GM21717 (cell line): ENCODE measurements around the gene C1QA.

Experiments used
- ATAC-seq: cut with Tn5 transposase; IDR thresholded peaks from one replicate; pipeline ENCODE4 v1.9.1; 2021; ENCODE audit warnings: mild to moderate bottlenecking, moderate library complexity; ENCODE audit not compliant: unreplicated experiment

Gene C1QA, protein sequence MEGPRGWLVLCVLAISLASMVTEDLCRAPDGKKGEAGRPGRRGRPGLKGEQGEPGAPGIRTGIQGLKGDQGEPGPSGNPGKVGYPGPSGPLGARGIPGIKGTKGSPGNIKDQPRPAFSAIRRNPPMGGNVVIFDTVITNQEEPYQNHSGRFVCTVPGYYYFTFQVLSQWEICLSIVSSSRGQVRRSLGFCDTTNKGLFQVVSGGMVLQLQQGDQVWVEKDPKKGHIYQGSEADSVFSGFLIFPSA

DNA sequence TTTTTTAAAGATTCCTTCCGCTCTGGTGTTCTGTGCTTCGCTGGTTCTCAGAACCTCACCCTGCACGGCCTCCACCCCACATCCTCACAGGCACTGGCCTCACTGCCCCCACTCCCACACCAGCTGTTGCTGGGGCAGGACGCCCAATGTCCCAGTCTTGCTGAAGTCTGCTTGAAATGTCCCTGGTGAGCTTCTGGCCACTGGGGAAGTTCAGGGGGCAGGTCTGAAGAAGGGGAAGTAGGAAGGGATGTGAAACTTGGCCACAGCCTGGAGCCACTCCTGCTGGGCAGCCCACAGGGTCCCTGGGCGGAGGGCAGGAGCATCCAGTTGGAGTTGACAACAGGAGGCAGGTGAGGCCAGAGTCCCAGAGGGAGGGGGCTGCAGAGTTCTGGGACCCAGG lies at the start of gene C1QA:
Gene C1QA, plus strand, starts transcription at position 276 of the 400 bp plus-strand sequence. CDS start 989 bp downstream, outside the sequence.
- no peak for ATAC-seq

DNA sequence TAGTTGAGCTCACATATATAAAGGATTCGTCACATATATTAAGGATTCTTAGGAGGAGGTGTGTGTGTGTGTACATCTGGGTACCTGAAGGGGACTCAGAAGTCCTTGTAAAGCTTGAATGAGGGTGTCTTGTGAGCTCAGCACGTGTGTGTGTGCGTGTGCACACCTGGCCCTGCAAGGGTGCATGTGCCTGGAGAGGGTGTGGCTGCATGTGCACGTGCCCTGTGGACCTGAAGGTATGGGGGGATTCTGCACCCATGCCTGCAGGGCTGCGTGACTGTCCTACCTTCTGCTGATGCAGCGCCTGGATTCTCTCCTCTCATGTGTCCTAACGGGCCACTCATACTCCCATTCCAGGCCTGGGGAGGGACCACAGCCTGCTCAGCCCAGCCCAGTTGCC lies 49.2 kb upstream of the C1QA start:
- no peak for ATAC-seq

DNA sequence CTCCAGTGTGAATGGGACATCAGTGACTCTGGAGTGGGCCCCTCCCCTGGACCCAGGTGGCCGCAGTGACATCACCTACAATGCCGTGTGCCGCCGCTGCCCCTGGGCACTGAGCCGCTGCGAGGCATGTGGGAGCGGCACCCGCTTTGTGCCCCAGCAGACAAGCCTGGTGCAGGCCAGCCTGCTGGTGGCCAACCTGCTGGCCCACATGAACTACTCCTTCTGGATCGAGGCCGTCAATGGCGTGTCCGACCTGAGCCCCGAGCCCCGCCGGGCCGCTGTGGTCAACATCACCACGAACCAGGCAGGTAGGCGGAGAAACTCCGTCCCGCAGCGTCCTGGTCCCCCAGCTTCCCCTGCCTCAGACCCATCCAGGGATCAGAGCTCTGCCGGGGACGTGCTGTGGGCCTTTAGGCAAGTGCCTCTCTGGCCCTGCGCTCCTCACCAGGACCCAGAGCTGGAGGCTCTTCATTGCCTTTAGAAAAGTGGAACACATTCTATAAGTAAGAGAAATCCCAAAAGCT lies 47.5 kb upstream of the C1QA start:
- ATAC-seq = no peak

DNA sequence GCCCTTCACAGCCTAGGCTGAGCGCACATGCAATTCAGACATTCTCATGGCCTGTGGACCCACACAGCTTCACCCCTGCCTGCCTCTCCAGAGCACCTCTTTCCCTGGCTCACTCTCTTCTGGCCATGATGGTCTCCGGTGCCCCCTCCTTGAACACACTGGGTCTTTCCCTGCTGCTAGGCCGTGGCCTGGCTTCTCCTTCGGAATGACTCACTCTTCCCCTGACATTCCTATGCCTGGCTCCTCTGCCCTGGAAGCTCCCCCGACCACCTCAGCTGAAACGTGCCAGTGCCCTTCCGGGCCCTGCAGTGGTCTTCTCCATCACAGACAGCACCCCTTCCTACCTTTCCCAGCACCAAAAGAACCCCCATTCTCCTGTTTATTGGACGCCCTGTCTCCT lies 44.9 kb upstream of the C1QA start:
- no peak for ATAC-seq

DNA sequence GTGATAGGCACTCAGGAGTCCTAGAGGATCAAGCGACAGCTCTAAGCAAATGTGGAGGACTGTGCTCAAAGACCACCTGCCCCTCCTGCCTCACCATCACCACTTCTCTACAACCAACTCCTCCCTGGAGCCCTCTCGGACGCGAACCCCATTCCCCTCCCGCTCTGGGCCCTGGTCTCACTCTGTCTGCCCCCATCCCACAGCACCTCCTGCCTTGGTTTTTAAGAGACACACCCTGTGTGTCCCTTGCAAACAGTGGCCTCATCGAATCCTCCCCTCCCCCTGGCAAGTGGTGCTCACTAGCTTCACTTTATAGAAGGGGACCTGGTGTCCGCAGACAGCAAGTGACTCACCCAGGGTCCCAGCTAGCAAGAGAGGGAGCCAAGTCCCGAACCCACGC lies 44.4 kb upstream of the C1QA start:
- no peak for ATAC-seq

DNA sequence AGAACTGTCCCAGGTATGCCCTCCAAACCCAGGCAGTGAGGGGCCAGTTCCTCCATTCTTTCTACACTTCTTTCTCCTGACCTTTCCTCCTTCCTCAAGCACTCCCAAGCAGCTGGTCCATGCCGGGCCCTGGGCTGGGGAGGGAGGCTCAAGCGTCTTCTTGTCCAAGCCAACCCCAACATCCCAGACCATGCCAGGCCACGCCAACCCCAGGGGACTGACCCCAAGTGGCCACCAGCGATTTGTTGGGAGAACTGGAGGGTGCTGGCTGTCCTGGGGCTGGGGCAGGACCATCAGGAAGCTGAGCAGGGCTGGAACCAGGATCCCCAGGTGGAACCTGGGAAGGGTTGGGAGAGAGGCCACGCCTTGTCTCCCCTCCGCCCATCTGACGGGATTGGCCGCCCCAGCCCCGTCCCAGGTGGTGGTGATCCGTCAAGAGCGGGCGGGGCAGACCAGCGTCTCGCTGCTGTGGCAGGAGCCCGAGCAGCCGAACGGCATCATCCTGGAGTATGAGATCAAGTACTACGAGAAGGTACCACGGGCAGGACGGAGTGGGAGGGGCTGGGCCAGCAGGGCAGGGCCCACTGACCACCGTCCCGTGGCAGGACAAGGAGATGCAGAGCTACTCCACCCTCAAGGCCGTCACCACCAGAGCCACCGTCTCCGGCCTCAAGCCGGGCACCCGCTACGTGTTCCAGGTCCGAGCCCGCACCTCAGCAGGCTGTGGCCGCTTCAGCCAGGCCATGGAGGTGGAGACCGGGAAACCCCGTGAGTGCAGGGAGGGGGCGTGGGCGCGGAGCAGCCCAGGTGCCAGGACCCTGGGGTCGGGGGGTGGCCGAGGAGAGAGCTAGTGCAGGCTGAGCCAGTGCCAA lies 43.3 kb upstream of the C1QA start:
- no peak for ATAC-seq

DNA sequence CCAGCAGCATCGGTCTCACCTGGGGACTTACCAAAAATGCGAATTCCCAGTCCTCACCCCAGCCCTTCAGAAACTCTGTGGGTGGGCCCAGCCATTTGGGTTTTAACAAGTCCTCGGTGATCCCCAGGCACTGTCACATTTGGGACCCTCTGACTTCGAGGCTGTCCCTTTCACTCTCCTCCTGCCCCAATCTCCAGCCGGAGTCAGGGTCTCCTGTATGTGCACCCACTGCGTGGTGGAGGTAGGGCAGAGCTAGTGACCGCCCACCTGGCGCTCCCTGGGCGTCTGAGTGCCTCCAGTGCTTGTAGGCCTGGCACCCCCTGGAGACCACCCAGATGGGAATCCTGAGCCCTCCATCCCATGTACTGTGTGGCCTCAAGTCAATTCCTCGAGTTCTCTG lies 42.0 kb upstream of the C1QA start:
- ATAC-seq = no peak

DNA sequence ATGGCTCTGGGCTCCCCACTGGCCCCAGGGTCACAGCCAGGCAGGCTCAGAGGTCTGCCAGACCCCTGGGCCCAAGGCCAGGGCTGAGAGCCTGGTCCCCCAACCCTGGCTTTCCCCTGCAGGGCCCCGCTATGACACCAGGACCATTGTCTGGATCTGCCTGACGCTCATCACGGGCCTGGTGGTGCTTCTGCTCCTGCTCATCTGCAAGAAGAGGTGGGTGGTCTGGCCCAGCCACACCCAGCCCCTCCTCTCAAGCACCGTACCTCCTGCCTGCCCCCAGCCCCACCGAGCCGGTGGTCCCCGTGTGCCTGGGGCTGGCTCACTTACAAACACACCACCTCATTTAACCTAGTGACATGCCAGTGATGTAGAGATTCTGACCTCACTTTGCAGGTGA lies 41.3 kb upstream of the C1QA start:
- no peak for ATAC-seq

DNA sequence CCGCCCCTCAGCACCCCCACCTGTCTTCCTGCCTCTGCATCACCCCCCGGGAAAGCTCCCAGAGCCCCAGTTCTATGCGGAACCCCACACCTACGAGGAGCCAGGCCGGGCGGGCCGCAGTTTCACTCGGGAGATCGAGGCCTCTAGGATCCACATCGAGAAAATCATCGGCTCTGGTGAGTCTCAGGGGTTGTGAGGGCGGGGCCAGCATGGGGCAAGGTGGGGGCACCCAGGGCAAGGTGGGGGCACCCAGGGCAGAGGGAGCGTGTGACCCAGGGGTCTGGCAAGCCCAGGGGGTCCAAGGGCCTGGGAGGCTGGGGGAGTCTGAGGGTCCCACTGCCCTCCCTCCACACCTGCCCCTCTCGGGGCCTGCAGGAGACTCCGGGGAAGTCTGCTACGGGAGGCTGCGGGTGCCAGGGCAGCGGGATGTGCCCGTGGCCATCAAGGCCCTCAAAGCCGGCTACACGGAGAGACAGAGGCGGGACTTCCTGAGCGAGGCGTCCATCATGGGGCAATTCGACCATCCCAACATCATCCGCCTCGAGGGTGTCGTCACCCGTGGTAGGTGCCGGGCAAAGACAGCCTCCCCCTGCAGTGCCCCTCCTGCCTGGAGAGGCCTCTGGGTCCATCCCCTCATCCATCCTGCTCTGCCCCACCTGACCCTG lies 39.0 kb upstream of the C1QA start:
- ATAC-seq = no peak

DNA sequence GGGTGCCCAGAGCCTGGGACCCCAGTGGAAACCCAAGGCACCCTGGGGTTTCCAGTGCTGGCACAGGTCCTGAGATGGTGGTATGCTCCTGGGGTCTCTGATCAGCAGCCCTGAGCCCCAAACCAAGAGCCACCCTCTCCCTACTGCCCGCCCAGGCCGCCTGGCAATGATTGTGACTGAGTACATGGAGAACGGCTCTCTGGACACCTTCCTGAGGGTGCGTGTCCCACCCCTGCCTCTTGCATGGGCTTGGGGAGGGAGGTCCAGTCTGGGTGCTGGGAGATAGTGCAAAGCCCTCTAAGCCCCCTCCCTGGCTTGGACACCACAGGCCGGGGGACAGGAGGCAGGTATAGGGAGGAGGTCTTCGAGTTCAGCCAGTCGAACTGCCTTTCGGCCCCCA lies 38.4 kb upstream of the C1QA start:
- ATAC-seq = no peak

DNA sequence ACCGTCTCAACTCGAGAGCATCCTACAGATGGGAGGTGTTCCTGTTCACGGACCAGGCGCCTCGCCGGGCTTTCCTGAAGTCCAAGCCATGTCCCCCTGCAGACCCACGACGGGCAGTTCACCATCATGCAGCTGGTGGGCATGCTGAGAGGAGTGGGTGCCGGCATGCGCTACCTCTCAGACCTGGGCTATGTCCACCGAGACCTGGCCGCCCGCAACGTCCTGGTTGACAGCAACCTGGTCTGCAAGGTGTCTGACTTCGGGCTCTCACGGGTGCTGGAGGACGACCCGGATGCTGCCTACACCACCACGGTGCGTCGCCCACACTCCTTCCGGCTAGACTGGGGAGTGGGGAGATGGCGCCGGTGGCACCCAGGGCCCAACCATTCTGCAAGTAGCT lies 37.7 kb upstream of the C1QA start:
- ATAC-seq = no peak

DNA sequence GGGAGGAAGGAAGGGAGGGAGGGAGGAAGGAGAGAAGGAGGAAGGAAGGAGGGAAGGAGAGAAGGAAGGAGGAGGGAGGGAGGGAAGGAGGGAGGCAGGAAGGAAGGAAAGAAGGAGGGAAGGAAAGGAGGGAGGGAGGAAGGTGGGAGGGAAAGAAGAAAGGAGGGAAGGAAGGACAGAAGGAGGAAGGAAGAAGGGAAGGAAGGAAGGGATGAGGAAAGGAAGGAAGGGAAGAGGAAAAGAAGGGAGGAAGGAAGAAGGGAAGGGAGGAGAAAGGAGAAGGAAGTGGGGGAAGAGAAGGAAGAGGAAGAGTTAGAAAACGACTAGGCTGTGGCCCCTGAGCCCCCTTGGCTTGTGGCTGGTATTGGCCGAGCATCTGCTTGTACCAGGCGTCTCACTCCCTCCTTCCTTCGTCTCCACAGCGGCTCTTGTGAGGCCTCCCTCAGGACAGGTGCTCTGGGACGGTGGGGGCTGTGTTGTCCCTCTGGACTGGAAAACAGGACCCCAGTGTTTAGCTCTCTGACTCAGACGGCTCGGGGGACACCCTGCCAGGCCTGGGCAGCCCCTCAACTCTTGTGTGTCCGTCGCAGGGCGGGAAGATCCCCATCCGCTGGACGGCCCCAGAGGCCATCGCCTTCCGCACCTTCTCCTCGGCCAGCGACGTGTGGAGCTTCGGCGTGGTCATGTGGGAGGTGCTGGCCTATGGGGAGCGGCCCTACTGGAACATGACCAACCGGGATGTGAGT lies 36.2 kb upstream of the C1QA start:
- no peak for ATAC-seq

DNA sequence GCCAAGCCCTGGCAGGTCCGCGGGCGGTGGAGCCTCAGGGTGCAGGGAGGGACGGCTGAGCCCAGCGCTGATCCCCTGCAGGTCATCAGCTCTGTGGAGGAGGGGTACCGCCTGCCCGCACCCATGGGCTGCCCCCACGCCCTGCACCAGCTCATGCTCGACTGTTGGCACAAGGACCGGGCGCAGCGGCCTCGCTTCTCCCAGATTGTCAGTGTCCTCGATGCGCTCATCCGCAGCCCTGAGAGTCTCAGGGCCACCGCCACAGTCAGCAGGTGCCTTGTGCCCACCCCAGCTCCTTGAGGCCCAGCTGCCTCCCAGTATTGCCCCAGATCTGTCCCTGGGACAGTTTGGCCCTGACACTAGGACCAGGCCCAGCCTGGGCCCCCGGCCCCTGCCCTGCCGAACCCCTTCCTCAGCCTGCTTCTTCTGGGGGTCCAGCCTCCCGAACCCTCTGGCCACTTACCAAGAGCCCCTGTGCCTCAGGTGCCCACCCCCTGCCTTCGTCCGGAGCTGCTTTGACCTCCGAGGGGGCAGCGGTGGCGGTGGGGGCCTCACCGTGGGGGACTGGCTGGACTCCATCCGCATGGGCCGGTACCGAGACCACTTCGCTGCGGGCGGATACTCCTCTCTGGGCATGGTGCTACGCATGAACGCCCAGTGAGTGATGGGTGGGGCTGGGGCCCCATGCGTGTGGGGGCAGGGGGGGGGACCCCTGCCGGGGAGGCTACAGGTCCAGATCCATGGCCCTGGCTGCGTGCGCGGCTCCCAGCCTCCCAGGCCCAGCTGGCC lies 35.4 kb upstream of the C1QA start:
- no peak for ATAC-seq

DNA sequence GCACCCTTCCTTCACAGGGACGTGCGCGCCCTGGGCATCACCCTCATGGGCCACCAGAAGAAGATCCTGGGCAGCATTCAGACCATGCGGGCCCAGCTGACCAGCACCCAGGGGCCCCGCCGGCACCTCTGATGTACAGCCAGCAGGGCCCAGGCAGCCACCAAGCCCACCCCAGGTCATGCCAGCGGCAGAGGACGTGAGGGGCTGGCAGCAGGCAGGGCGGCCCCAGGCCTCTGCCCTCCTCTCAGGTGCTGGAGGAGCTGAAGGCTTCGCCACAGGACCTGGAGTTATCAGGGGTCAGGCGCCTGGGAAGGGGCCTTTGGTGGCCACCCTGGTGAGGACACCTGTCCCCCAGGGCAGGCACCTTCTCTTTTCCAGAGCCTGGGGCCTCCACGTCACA lies 34.8 kb upstream of the C1QA start:
- no peak for ATAC-seq

DNA sequence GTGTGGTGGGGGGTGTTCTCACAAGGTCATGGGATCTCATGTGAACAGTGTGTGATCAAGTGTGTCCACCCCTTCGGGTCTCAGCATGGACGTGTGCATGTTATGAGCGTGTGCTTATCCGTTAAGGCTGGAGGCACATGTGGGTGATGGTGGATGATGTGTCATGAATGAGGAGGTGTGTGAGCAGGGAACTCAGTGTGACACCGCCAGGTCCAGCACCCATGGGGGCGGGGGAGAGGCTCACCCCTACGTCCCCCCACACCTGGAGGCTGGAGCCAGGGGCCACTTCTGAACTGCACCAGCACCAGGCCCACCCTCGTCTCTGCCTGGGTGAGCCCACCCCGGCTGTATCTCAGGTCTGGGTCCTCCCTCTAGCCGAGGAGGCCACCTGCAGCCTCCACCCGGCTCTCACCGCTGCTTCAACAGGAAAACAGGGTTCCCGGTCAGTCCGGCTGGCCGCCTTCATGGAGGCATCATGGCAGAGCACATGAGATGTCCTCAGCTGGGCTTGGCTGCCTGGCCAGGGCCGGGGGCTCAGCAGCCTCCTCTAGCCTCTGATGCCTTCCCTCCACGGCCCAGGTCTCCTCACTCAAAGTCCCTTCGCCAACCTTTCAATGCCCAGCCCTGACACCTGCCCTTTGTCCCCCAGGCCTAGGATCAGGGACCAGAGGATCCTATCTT lies 34.2 kb upstream of the C1QA start:
- ATAC-seq = no peak

DNA sequence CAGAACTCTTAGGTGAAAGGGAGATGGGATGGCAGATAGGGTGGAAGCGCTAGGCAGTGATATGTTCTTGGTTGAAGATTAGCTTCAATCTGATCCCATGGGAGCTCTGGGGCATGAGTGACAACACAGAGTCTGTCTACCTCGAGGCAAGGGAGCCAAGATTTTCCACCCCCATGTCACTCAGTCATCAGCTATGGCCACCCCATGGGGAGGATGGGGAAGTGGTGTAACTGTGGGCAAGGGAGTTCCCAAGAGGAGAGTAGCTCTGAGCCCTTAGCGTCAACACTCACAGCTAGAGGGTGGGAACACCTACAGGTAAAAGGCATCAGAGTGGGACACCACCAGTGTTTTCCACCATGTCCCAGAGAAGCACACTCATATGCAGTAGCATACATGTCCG lies 30.3 kb upstream of the C1QA start:
- no peak for ATAC-seq

DNA sequence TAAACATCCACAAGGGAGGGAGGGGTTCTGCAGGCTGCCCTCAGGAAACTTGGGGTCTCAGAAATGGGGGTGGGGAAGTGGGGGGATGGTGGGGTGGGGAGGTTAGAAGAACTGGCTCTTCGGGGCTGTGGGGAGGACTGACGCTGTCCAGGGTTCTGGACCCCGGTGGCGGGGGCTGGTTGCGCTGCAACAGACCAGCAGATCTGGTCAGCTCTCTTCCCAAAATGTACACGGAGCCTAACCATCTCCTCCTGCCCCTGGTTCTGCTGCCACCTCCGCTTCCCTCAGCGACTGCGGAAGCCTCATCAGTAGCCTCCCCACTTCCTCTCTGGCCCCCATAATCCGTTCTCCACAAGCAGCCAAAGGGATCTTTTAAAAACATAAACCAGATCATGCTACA lies 29.3 kb upstream of the C1QA start:
- ATAC-seq = no peak

DNA sequence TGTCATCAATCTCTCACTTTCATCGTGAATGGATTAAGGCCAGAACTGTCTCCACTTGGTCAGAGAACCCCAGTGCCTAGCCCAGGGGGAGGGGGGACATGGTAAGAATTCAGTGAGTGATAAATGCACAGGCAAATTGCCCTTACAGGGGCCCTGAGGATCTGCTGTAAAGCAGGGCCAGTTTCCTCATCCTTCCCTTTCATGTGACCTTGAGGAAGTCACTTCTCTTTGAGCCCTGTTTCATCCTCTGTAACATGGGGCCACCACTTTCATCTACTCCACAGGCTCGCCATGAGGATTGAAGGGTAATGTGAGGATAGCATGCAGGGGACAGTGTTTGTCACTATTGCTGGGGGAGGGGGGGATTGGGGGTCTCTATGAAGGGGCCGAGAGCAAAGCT lies 28.1 kb upstream of the C1QA start:
- ATAC-seq = no peak

DNA sequence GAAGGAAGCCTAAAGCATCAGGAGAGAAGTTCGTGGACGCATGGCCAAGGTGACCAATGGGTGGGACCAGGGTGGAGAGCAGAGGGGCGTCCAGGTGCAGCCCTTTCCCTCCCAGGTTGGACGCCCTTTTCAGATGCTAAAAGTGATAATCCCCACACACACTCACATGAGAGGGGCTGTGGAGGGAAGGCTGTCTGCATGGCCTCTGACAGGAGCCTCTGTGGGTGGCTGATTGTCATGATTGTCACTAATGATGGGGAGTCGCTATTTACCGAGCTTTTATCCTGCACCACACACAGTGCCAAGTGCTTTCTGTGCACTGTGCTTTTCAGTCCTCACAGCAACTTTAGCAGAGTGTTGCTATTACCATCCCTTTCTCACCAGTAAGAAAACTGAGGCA lies 27.1 kb upstream of the C1QA start:
- ATAC-seq = no peak

DNA sequence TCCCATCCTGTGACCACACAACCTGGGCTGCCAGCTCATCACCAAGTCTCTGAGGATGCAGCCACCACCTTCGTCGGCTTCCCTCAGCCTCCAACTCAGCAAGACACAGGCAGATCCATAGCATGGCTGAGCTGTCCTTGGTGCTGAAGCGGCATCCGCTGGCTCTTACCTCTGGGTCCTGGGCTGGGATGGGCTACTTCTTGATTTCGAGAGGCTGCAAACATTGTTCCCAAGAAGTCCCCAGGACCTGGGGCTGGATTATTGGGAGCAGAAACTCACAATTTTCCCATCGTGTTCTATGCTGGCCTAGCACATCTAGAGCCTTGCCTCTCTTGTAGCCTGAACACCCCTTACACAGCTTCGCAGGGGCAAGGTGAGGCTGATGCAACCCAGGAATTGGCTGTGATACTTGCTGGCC lies 24.9 kb upstream of the C1QA start:
- ATAC-seq = no peak
